ENCODE data around the gene GRAP2.

- TF ChIP-seq POLR2A (IDR thresholded peaks at IDR 0.05) (no peak), CTCF (IDR thresholded peaks at IDR 0.05) (no peak), EP300 (IDR thresholded peaks at IDR 0.05) (no peak)
These were observed 83.9 kb downstream of the GRAP2 start for GRCh38 chr22:39984746-39985145.
